GM12878 (cell line): ENCODE data around the gene MIER3. TPM values are rescaled to one million over a fixed set of nuclear protein-coding genes. Genes with fewer than 3 reads are reported as not detected.
A peak's percentile ranks its signal among the peaks of the same experiment; 100 is the strongest.

Source experiments
- ATAC-seq: fragments of 200-7000 bp; cut with Tn5 transposase; 3 replicates; pipeline ENCODE4 v1.9.1; 2020; ENCODE audit warnings: mild to moderate bottlenecking, moderate library complexity
- BruUV-seq: library from RNA; stranded (reverse); fragments of 400-500 nt; replicated peaks from 2 replicates; lab custom pipeline; 2021; lab: Mats Ljungman, UMichigan
- CTCF ChIA-PET: fragments of 300-600 bp; sonication (Branson Sonifier 250); formaldehyde crosslinking; extraction: SDS; loops from one replicate; lab custom pipeline; 2021; ENCODE audit warnings: inconsistent platforms; lab: Yijun Ruan, JAX
- POLR2A ChIA-PET: fragments of 350-600 bp; formaldehyde crosslinking; extraction: SDS; loops from one replicate; lab custom pipeline; 2021; ENCODE audit warnings: inconsistent platforms; lab: Charles Lee
- RAD21 ChIA-PET: fragments of 300-600 bp; sonication (Branson Sonifier 250); formaldehyde crosslinking; loops from one replicate; lab custom pipeline; 2023; ENCODE audit warnings: antibody characterized with exemption; ENCODE audit not compliant: unreplicated experiment; lab: Charles Lee
- SMC1A ChIA-PET: fragments of 300-600 bp; sonication (Branson Sonifier 250); formaldehyde crosslinking; loops from one replicate; lab custom pipeline; 2023; ENCODE audit not compliant: unreplicated experiment, uncharacterized antibody; lab: Charles Lee
- DNase-seq: peaks from one replicate; pipeline ENCODE4 v3.0.0-alpha.2; 2011; ENCODE audit warnings: low read depth, low spot score
- FAIRE-seq: peaks from 3 replicates; lab custom pipeline; 2011; peaks lifted over from hg19 to GRCh38; lab: Jason Lieb, UNC
- H2AFZ ChIP-seq: 2 replicates; pipeline ENCODE4 v1.6.0; 2011; ENCODE audit warnings: low read depth, low read length, control low read depth; ENCODE audit not compliant: control insufficient read depth
- H3K27ac ChIP-seq: 2 replicates; pipeline ENCODE4 v1.5.1; 2011; ENCODE audit warnings: control low read depth; ENCODE audit not compliant: control insufficient read depth, insufficient read depth
- H3K27me3 ChIP-seq, 2 experiments: replicated peaks in 1 of 2; 2 replicates each; pipeline versions ENCODE4 v1.6.0 to v1.6.1; 2011; ENCODE audit warnings: low read length in 1 of 2; ENCODE audit not compliant: control insufficient read depth in 2 of 2, insufficient read depth in 2 of 2
- H3K36me3 ChIP-seq, 2 experiments: 2 replicates each; pipeline ENCODE4 v1.5.1; 2011; ENCODE audit warnings: low read length in 1 of 2; ENCODE audit not compliant: control insufficient read depth in 2 of 2, insufficient read depth in 2 of 2
- H3K4me1 ChIP-seq: 2 replicates; pipeline ENCODE4 v1.6.1; 2011; ENCODE audit warnings: mild to moderate bottlenecking, low read length, moderate library complexity, mixed read lengths; ENCODE audit not compliant: control insufficient read depth, insufficient read depth
- H3K4me2 ChIP-seq: 2 replicates; pipeline ENCODE4 v1.6.0; 2011; ENCODE audit warnings: control low read depth; ENCODE audit not compliant: control insufficient read depth, insufficient read depth
- H3K4me3 ChIP-seq: fragments of 200-600 bp; sonication (generic); 2 replicates; pipeline ENCODE4 v1.5.1; 2016
- H3K79me2 ChIP-seq: 2 replicates; pipeline ENCODE4 v1.6.0; 2011; ENCODE audit warnings: low read length; ENCODE audit not compliant: control insufficient read depth, insufficient read depth
- H3K9ac ChIP-seq: 2 replicates; pipeline ENCODE4 v1.8.0; 2011; ENCODE audit warnings: low read length, control low read depth, mixed read lengths; ENCODE audit not compliant: control insufficient read depth, insufficient read depth
- H3K9me3 ChIP-seq: replicated peaks from 3 replicates; pipeline ENCODE4 v1.5.1; 2011; ENCODE audit warnings: mild to moderate bottlenecking, low read length; ENCODE audit not compliant: control insufficient read depth, insufficient read depth
- H4K20me1 ChIP-seq: 2 replicates; pipeline ENCODE4 v1.6.0; 2011; ENCODE audit not compliant: control insufficient read depth, insufficient read depth
- CTCF ChIP-seq, 3 experiments: IDR thresholded peaks in 2 of 3; conservative IDR thresholded peaks in 1 of 3; 2 replicates each; pipeline ENCODE4 v1.5.1; 2011; ENCODE audit warnings: low read depth in 3 of 3, low read length in 3 of 3, mild to moderate bottlenecking in 3 of 3, control low read depth in 2 of 3, moderate library complexity in 2 of 3, inconsistent platforms in 1 of 3, mixed read lengths in 1 of 3; ENCODE audit not compliant: control insufficient read depth in 2 of 3, insufficient read depth in 1 of 3; ENCODE audit errors: extremely low read depth in 1 of 3
- FOXM1 ChIP-seq: IDR thresholded peaks from 2 replicates; pipeline ENCODE4 v1.6.1; 2012; ENCODE audit warnings: low read depth, mild to moderate bottlenecking, inconsistent platforms, low read length, moderate library complexity
- IKZF2 ChIP-seq, 2 experiments: fragments of 450-650 bp; IDR thresholded peaks; 2 replicates each; pipeline ENCODE4 v1.6.1; 2017; ENCODE audit warnings: mild to moderate bottlenecking in 2 of 2, moderate library complexity in 2 of 2
- MYB ChIP-seq: fragments of 150-350 bp; IDR thresholded peaks from 2 replicates; pipeline ENCODE4 v1.6.1; 2014; ENCODE audit warnings: mild to moderate bottlenecking, low read depth, low read length, borderline replicate concordance
- PKNOX1 ChIP-seq: fragments of 450-650 bp; IDR thresholded peaks from 2 replicates; pipeline ENCODE4 v1.6.1; 2016; ENCODE audit warnings: mild to moderate bottlenecking
- POLR2AphosphoS2 ChIP-seq: IDR thresholded peaks from 2 replicates; pipeline ENCODE4 v1.6.1; 2011; ENCODE audit warnings: low read depth, mild to moderate bottlenecking, low read length, improper control_type of control experiment, moderate library complexity
- RUNX3 ChIP-seq: IDR thresholded peaks from 2 replicates; pipeline ENCODE4 v1.6.1; 2012; ENCODE audit warnings: low read length, inconsistent platforms
- SMAD5 ChIP-seq: IDR thresholded peaks from 2 replicates; pipeline ENCODE4 v1.6.1; 2016; ENCODE audit warnings: antibody characterized with exemption, low read depth
- TCF12 ChIP-seq: IDR thresholded peaks from 2 replicates; pipeline ENCODE4 v1.6.1; 2011; ENCODE audit warnings: low read depth, mild to moderate bottlenecking, low read length
- YY1 ChIP-seq: IDR thresholded peaks from 2 replicates; pipeline ENCODE4 v1.6.1; 2011; ENCODE audit warnings: low read depth, mild to moderate bottlenecking, low read length
- ZNF217 ChIP-seq: fragments of 450-650 bp; IDR thresholded peaks from 2 replicates; pipeline ENCODE4 v1.6.1; 2017; ENCODE audit warnings: antibody characterized with exemption, mild to moderate bottlenecking
- WGBS: methylation state at CpG from one replicate; pipeline ENCODE4 v1.1.6; 2016; ENCODE audit warnings: low lambda C conversion rate; ENCODE audit not compliant: insufficient replicate concordance, insufficient coverage; ENCODE audit errors: missing lambda C conversion rate; 5-methylcytosine and 5-hydroxymethylcytosine counted together
- in situ Hi-C: fragments of 300-500 bp; cut with MboI; formaldehyde crosslinking; loops from 9 replicates; pipeline ENCODE4 v1.14.3; 2018; ENCODE audit warnings: mixed read lengths
- intact Hi-C: fragments of 100-400 bp; cut with micrococcal nuclease; formaldehyde crosslinking; loops from one replicate; pipeline ENCODE4 v1.14.2; 2022; ENCODE audit not compliant: unreplicated experiment
- polyA plus RNA-seq, 11 experiments: library from polyadenylated mRNA; depleted of rRNA in 4 of 11; unstranded in 6 of 11; stranded (reverse) in 5 of 11; fragments of >200 nt; fragmentation: Nextera tagmentation in 4 of 11; fragmentation: Illumina TruSeq in 1 of 11; extraction: Ambion mirVana in 4 of 11; extraction: Trizol in 1 of 11; gene quantifications; 1 replicate in 1 of 11; 2 replicates in 10 of 11; pipeline versions ENCODE4 v1.2.1 to v1.2.3, GENCODE V29; 2011 to 2016; ENCODE audit warnings: inconsistent platforms in 2 of 11, missing spikeins in 2 of 11, low read depth in 1 of 11
- total RNA-seq, 4 experiments: library from RNA; depleted of rRNA in 3 of 4; stranded (reverse); fragments of >200 nt in 3 of 4; fragmentation: Illumina TruSeq in 1 of 4; extraction: Trizol in 1 of 4; gene quantifications; 2 replicates each; pipeline versions ENCODE4 v1.2.1 to v1.2.3, GENCODE V29; 2013 to 2021
- TF ChIP-seq, protein P1 (sequence below): fragments of 450-650 bp; IDR thresholded peaks from 2 replicates; pipeline ENCODE4 v1.6.1; 2017; ENCODE audit warnings: low read depth, mild to moderate bottlenecking, moderate library complexity

The MIER3 gene
- total and polyA plus RNA-seq, 10 of the 15 experiments (the other 5 are each of a cell fraction or from before 2014, with no cell fraction given) = 2.9 to 14.6 (median 7.2) TPM

- TF ChIP-seq, protein P1, sequence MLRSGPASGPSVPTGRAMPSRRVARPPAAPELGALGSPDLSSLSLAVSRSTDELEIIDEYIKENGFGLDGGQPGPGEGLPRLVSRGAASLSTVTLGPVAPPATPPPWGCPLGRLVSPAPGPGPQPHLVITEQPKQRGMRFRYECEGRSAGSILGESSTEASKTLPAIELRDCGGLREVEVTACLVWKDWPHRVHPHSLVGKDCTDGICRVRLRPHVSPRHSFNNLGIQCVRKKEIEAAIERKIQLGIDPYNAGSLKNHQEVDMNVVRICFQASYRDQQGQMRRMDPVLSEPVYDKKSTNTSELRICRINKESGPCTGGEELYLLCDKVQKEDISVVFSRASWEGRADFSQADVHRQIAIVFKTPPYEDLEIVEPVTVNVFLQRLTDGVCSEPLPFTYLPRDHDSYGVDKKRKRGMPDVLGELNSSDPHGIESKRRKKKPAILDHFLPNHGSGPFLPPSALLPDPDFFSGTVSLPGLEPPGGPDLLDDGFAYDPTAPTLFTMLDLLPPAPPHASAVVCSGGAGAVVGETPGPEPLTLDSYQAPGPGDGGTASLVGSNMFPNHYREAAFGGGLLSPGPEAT = no peak
- TF ChIP-seq POLR2AphosphoS2 (no peak), IKZF2 (IDR thresholded peaks at IDR 0.05) (peak; percentile 35 to 39; a peak in 2 of 4 replicates), YY1 (no peak)
- TF ChIP-seq, all 136 proteins: peak for 4
Measured at GRCh38 chr5:56985936-56986625, 34.2 kb upstream of the MIER3 start (continued).

DNA sequence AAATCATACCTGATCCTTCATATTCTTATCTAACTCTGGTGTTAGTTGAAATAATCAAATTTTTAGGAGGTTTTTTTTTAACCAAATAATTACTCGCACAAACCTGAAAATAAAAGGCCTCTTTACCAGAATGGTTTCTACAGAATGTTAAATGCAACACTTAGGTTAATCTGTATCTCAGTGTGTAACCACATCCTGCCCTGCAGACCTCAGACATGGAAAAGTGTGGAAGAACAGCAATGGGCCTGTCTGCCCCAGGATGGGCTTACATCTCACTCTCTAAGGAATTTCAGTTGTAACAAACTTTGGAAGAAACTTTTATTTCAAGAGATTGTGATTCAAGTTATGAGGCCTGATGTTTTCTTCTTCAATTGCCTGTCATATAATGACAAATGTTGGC lies 32.5 kb upstream of the MIER3 start:
- CTCF ChIA-PET = no interaction called here
- intact Hi-C loops (no loop called here), in situ Hi-C loops (no loop called here)
- FAIRE-seq = no peak
- RAD21 ChIA-PET = no interaction called here
- Histone ChIP-seq H3K79me2 (no peaks in the 10 kb centered on the region), H3K9ac (no peak overlapping the region), H4K20me1 (no peaks in the 10 kb centered on the region), H3K27ac (no peak overlapping the region), H3K9me3 (no peaks in the 10 kb centered on the region), H3K36me3 (no peaks in the 10 kb centered on the region), H3K27me3 (no peaks in the 10 kb centered on the region), H2AFZ (no peak overlapping the region), H3K4me3 (no peak overlapping the region), H3K4me2 (no peak overlapping the region), H3K4me1 (peaks cover 9% of the 10 kb centered on the region; the same call in 1 of the 2 replicates)
- ATAC-seq = 0 out of 3 replicates have a peak, but pooled peaks have one; percentile 36
- BruUV-seq = no TSS peak
- 86% methylated on average over 1 of the region's 1 CpG for WGBS
- POLR2A ChIA-PET = no interaction called here
- SMC1A ChIA-PET = no interaction called here
- no peak for DNase-seq
- no peak for TF ChIP-seq SMAD5
- no peak for TF ChIP-seq IKZF2 (IDR thresholded peaks at IDR 0.05)
- TF ChIP-seq FOXM1 = no peak
- no peak for TF ChIP-seq ZNF217
- TF ChIP-seq RUNX3 = 0 out of 2 replicates have a peak, but pooled peaks have one; percentile 11
- no peak for TF ChIP-seq CTCF (IDR thresholded peaks at IDR 0.05 in 2 of 3, conservative IDR thresholded peaks at IDR 0.05 in 1 of 3; ENCODE audit: control insufficient read depth in 2 of 3, extremely low read depth in 1 of 3, insufficient read depth in 1 of 3, low read depth in 3 of 3, low read length in 3 of 3)
- no peak for TF ChIP-seq TCF12
- no peak for TF ChIP-seq PKNOX1
- TF ChIP-seq MYB = no peak
